ENCODE results near the gene COL28A1. TPM values are rescaled to one million over a fixed set of nuclear protein-coding genes. Genes with fewer than 3 reads are reported as not detected.

Gene COL28A1
- total RNA-seq = 5.1 TPM

GRCh38 chr7:7535691-7536090 is at the start of gene COL28A1:
TSS of gene COL28A1 (minus strand) at chr7:7535873. CDS start at chr7:7532875, 2,998 bp downstream.
- no peak for DNase-seq (ENCODE audit: low spot score)

GRCh38 chr7:7584653-7585052 is 49.0 kb upstream of the COL28A1 start:
- no peak for DNase-seq (ENCODE audit: low spot score)

GRCh38 chr7:7583731-7584130 is 48.1 kb upstream of the COL28A1 start:
- DNase-seq (ENCODE audit: low spot score) = no peak

- DNase-seq (ENCODE audit: low spot score) = no peak
Observed at GRCh38 chr7:7582596-7582995, 46.9 kb upstream of the COL28A1 start.

GRCh38 chr7:7581531-7582179 is 46.0 kb upstream of the COL28A1 start:
- no peak for DNase-seq (ENCODE audit: low spot score)

- DNase-seq (ENCODE audit: low spot score) = no peak
Observed at GRCh38 chr7:7579638-7580037, 44.0 kb upstream of the COL28A1 start.

GRCh38 chr7:7577888-7578287 is 42.2 kb upstream of the COL28A1 start:
- DNase-seq (ENCODE audit: low spot score) = no peak

GRCh38 chr7:7576344-7576743 is 40.7 kb upstream of the COL28A1 start:
- no peak for DNase-seq (ENCODE audit: low spot score)

- no peak for DNase-seq (ENCODE audit: low spot score)
Observed at GRCh38 chr7:7573701-7574100, 38.0 kb upstream of the COL28A1 start.

- no peak for DNase-seq (ENCODE audit: low spot score)
Observed at GRCh38 chr7:7570584-7570983, 34.9 kb upstream of the COL28A1 start.

- DNase-seq (ENCODE audit: low spot score) = no peak
Observed at GRCh38 chr7:7569615-7570014, 33.9 kb upstream of the COL28A1 start.

GRCh38 chr7:7569081-7569527 is 33.4 kb upstream of the COL28A1 start:
- DNase-seq (ENCODE audit: low spot score) = no peak

GRCh38 chr7:7568553-7568952 is 32.9 kb upstream of the COL28A1 start:
- DNase-seq (ENCODE audit: low spot score) = no peak

- no peak for DNase-seq (ENCODE audit: low spot score)
Observed at GRCh38 chr7:7567898-7568531, 32.3 kb upstream of the COL28A1 start.

- DNase-seq (ENCODE audit: low spot score) = peak; percentile 84
Observed at GRCh38 chr7:7566651-7567611, 31.3 kb upstream of the COL28A1 start, which contains the start of gene MIOS. TSS of gene MIOS (plus strand) at chr7:7566884. CDS start at chr7:7572476, 5,592 bp downstream.

- no peak for DNase-seq (ENCODE audit: low spot score)
Observed at GRCh38 chr7:7565746-7566650, 30.3 kb upstream of the COL28A1 start.

- DNase-seq (ENCODE audit: low spot score) = no peak
Observed at GRCh38 chr7:7565018-7565680, 29.5 kb upstream of the COL28A1 start.

GRCh38 chr7:7564323-7564780 is 28.7 kb upstream of the COL28A1 start:
- no peak for DNase-seq (ENCODE audit: low spot score)

- no peak for DNase-seq (ENCODE audit: low spot score)
Observed at GRCh38 chr7:7563813-7564212, 28.1 kb upstream of the COL28A1 start.

- no peak for DNase-seq (ENCODE audit: low spot score)
Observed at GRCh38 chr7:7563269-7563668, 27.6 kb upstream of the COL28A1 start.

- DNase-seq (ENCODE audit: low spot score) = no peak
Observed at GRCh38 chr7:7562736-7563135, 27.1 kb upstream of the COL28A1 start.
